ENCODE measurements around the gene ZNF546.

ZNF546 gene

GRCh38 chr19:40054632-40055031 lies 57.8 kb downstream of the ZNF546 start:
- DNase-seq (ENCODE audit: low spot score): no peak

- DNase-seq (ENCODE audit: low spot score): no peak
Measured at GRCh38 chr19:40055049-40055448, 58.2 kb downstream of the ZNF546 start.

GRCh38 chr19:40055832-40056504 lies 59.1 kb downstream of the ZNF546 start, which contains the start of gene ZNF780B:
Gene ZNF780B, minus strand, starts transcription at chr19:40056231. Its CDS starts 5,899 bp downstream, at chr19:40050332.
- peak; percentile 86 for DNase-seq (ENCODE audit: low spot score)

- DNase-seq (ENCODE audit: low spot score): no peak
Measured at GRCh38 chr19:40056505-40056904, 59.6 kb downstream of the ZNF546 start.

- DNase-seq (ENCODE audit: low spot score): no peak
Measured at GRCh38 chr19:40057166-40057565, 60.3 kb downstream of the ZNF546 start.

GRCh38 chr19:40059624-40060023 lies 62.8 kb downstream of the ZNF546 start:
- no peak for DNase-seq (ENCODE audit: low spot score)

GRCh38 chr19:40070058-40070457 lies 73.2 kb downstream of the ZNF546 start:
- DNase-seq (ENCODE audit: low spot score): no peak

Data from SK-N-DZ (cell line).